ENCODE data around the gene ACSL5. TPM values are rescaled to one million over a fixed set of nuclear protein-coding genes. Genes with fewer than 3 reads are reported as not detected.
"Not testable (repeated sequence)": the region's sequence is repeated elsewhere in the genome, so short reads cannot be mapped to it uniquely, and the experiment has no call there.

ACSL5 gene
- total RNA-seq, 1 experiment from 2014 or later, result 63.6 TPM

GRCh38 chr10:112366992-112367391 is 6.9 kb upstream of the ACSL5 start:
- Histone ChIP-seq H4K20me1 (ENCODE audit: insufficient read depth, low read depth, low read length) (no peaks in the 10 kb centered on the region), H3K79me2 (ENCODE audit: low read length) (no peaks in the 10 kb centered on the region), H3K4me2 (ENCODE audit: low read depth, low read length, poor library complexity, severe bottlenecking) (no peak overlapping the region), H3K27me3 (ENCODE audit: low read length) (no peaks in the 10 kb centered on the region), H3K9me3 (ENCODE audit: low read length) (no peaks in the 10 kb centered on the region), H3K4me3 (ENCODE audit: low read length) (no peak overlapping the region), H3K36me3 (ENCODE audit: insufficient read depth, low read length) (no peaks in the 10 kb centered on the region), H3K9ac (ENCODE audit: low read length) (no peak overlapping the region), H2AFZ (ENCODE audit: low read length) (no peak overlapping the region), H3K4me1 (ENCODE audit: low read length) (no peaks in the 10 kb centered on the region), H3K27ac (ENCODE audit: low read length) (no peak overlapping the region), H3K9me2 (replicated peaks; ENCODE audit: insufficient read depth, low read length) (no peaks in the 10 kb centered on the region)
- DNase-seq, result no peak

- no peak overlapping the region for H2AFZ ChIP-seq (ENCODE audit: low read length)
- H3K27me3 ChIP-seq (ENCODE audit: low read length), result no peaks in the 10 kb centered on the region
- H3K4me3 ChIP-seq (ENCODE audit: low read length), result no peak overlapping the region
- H4K20me1 ChIP-seq (ENCODE audit: insufficient read depth, low read depth, low read length), result no peaks in the 10 kb centered on the region
- H3K27ac ChIP-seq (ENCODE audit: low read length), result no peak overlapping the region
- no peaks in the 10 kb centered on the region for H3K79me2 ChIP-seq (ENCODE audit: low read length)
- no peaks in the 10 kb centered on the region for H3K9me2 ChIP-seq (replicated peaks; ENCODE audit: insufficient read depth, low read length)
- no peaks in the 10 kb centered on the region for H3K4me1 ChIP-seq (ENCODE audit: low read length)
- no peaks in the 10 kb centered on the region for H3K36me3 ChIP-seq (ENCODE audit: insufficient read depth, low read length)
- no peaks in the 10 kb centered on the region for H3K9me3 ChIP-seq (ENCODE audit: low read length)
- DNase-seq, result no peak
- H3K4me2 ChIP-seq (ENCODE audit: low read depth, low read length, poor library complexity, severe bottlenecking), result no peak overlapping the region
- H3K9ac ChIP-seq (ENCODE audit: low read length), result no peak overlapping the region
Measured at GRCh38 chr10:112367516-112367915, 6.4 kb upstream of the ACSL5 start.

GRCh38 chr10:112369495-112370423 is 4.2 kb upstream of the ACSL5 start:
- DNase-seq, result no peak
- H3K9ac ChIP-seq (ENCODE audit: low read length), result no peak overlapping the region
- peaks cover 4% of the 10 kb centered on the region for H3K4me1 ChIP-seq (ENCODE audit: low read length)
- no peaks in the 10 kb centered on the region for H3K27me3 ChIP-seq (ENCODE audit: low read length)
- no peak overlapping the region for H3K4me2 ChIP-seq (ENCODE audit: low read depth, low read length, poor library complexity, severe bottlenecking)
- H3K36me3 ChIP-seq (ENCODE audit: insufficient read depth, low read length), result no peaks in the 10 kb centered on the region
- H4K20me1 ChIP-seq (ENCODE audit: insufficient read depth, low read depth, low read length), result no peaks in the 10 kb centered on the region
- H3K27ac ChIP-seq (ENCODE audit: low read length), result no peak overlapping the region
- no peak overlapping the region for H2AFZ ChIP-seq (ENCODE audit: low read length)
- no peaks in the 10 kb centered on the region for H3K9me3 ChIP-seq (ENCODE audit: low read length)
- H3K79me2 ChIP-seq (ENCODE audit: low read length), result no peaks in the 10 kb centered on the region
- H3K9me2 ChIP-seq (replicated peaks; ENCODE audit: insufficient read depth, low read length), result no peaks in the 10 kb centered on the region
- no peak overlapping the region for H3K4me3 ChIP-seq (ENCODE audit: low read length)

- Histone ChIP-seq H3K4me1 (ENCODE audit: low read length) (peaks cover 10% of the 10 kb centered on the region), H3K4me3 (ENCODE audit: low read length) (no peak overlapping the region), H3K9me3 (ENCODE audit: low read length) (no peaks in the 10 kb centered on the region), H3K9me2 (replicated peaks; ENCODE audit: insufficient read depth, low read length) (no peaks in the 10 kb centered on the region), H2AFZ (ENCODE audit: low read length) (no peak overlapping the region), H3K9ac (ENCODE audit: low read length) (no peak overlapping the region), H3K27ac (ENCODE audit: low read length) (no peak overlapping the region), H3K27me3 (ENCODE audit: low read length) (no peaks in the 10 kb centered on the region), H3K4me2 (ENCODE audit: low read depth, low read length, poor library complexity, severe bottlenecking) (no peak overlapping the region), H4K20me1 (ENCODE audit: insufficient read depth, low read depth, low read length) (no peaks in the 10 kb centered on the region), H3K36me3 (ENCODE audit: insufficient read depth, low read length) (no peaks in the 10 kb centered on the region), H3K79me2 (ENCODE audit: low read length) (no peaks in the 10 kb centered on the region)
- no peak for DNase-seq
Measured at GRCh38 chr10:112370424-112370819, 3.5 kb upstream of the ACSL5 start.

GRCh38 chr10:112371326-112371725 is 2.6 kb upstream of the ACSL5 start:
- H3K27me3 ChIP-seq (ENCODE audit: low read length); H3K79me2 ChIP-seq (ENCODE audit: low read length); DNase-seq; H4K20me1 ChIP-seq (ENCODE audit: insufficient read depth, low read depth, low read length); H3K4me3 ChIP-seq (ENCODE audit: low read length); H3K9me3 ChIP-seq (ENCODE audit: low read length); H2AFZ ChIP-seq (ENCODE audit: low read length); H3K36me3 ChIP-seq (ENCODE audit: insufficient read depth, low read length); H3K9ac ChIP-seq (ENCODE audit: low read length); H3K4me2 ChIP-seq (ENCODE audit: low read depth, low read length, poor library complexity, severe bottlenecking); H3K27ac ChIP-seq (ENCODE audit: low read length); H3K9me2 ChIP-seq (replicated peaks; ENCODE audit: insufficient read depth, low read length): not testable (repeated sequence)
- peaks cover 16% of the 10 kb centered on the region for H3K4me1 ChIP-seq (ENCODE audit: low read length)

- not testable (repeated sequence) for H3K27ac ChIP-seq (ENCODE audit: low read length); H3K9ac ChIP-seq (ENCODE audit: low read length)
Measured at GRCh38 chr10:112372182-112372810, 1.6 kb upstream of the ACSL5 start.

GRCh38 chr10:112374724-112375541 is 1.0 kb downstream of the ACSL5 start:
- H3K27me3 ChIP-seq (ENCODE audit: low read length), result no peaks in the 10 kb centered on the region
- H3K4me1 ChIP-seq (ENCODE audit: low read length), result peaks cover 28% of the 10 kb centered on the region
- H3K9ac ChIP-seq (ENCODE audit: low read length), result peak overlapping the region; percentile 96
- H3K79me2 ChIP-seq (ENCODE audit: low read length), result peaks cover 34% of the 10 kb centered on the region
- peak overlapping the region; percentile 96 for H3K4me3 ChIP-seq (ENCODE audit: low read length)
- no peaks in the 10 kb centered on the region for H3K36me3 ChIP-seq (ENCODE audit: insufficient read depth, low read length)
- H2AFZ ChIP-seq (ENCODE audit: low read length), result peak overlapping the region; percentile 97
- no peaks in the 10 kb centered on the region for H3K9me2 ChIP-seq (replicated peaks; ENCODE audit: insufficient read depth, low read length)
- DNase-seq, result peak; percentile 68
- peak overlapping the region; percentile 67 for H3K27ac ChIP-seq (ENCODE audit: low read length)
- H3K9me3 ChIP-seq (ENCODE audit: low read length), result no peaks in the 10 kb centered on the region
- H4K20me1 ChIP-seq (ENCODE audit: insufficient read depth, low read depth, low read length), result no peaks in the 10 kb centered on the region
- H3K4me2 ChIP-seq (ENCODE audit: low read depth, low read length, poor library complexity, severe bottlenecking), result peak overlapping the region; percentile 99

More at GRCh38 chr10:112372182-112372810, 1.6 kb upstream of the ACSL5 start:
- Histone ChIP-seq H3K4me1 (ENCODE audit: low read length) (peaks cover 21% of the 10 kb centered on the region), H3K79me2 (ENCODE audit: low read length) (peaks cover 12% of the 10 kb centered on the region)
- H3K36me3 ChIP-seq (ENCODE audit: insufficient read depth, low read length); H3K9me2 ChIP-seq (replicated peaks; ENCODE audit: insufficient read depth, low read length); H3K9me3 ChIP-seq (ENCODE audit: low read length); H3K4me2 ChIP-seq (ENCODE audit: low read depth, low read length, poor library complexity, severe bottlenecking); DNase-seq; H2AFZ ChIP-seq (ENCODE audit: low read length); H4K20me1 ChIP-seq (ENCODE audit: insufficient read depth, low read depth, low read length); H3K4me3 ChIP-seq (ENCODE audit: low read length); H3K27me3 ChIP-seq (ENCODE audit: low read length): not testable (repeated sequence)
